Measurements from ENCODE around the gene TBC1D2.

Gene TBC1D2

GRCh38 chr9:98207606-98208005 is 47.8 kb downstream of the TBC1D2 start (continued):
- no peak for TF ChIP-seq SALL2 (tag by site-specific recombination; IDR thresholded peaks at IDR 0.05; ENCODE audit: borderline replicate concordance)

- ChIA-PET CTCF (interaction anchor here (1.0 to 5.5 kb wide), 7 partner anchors 14 to 569 kb away, joined by 3 to 56 read pairs (median 4); partner anchors contain the start of gene TBC1D2), POLR2A (no interaction called here)
Measured at GRCh38 chr9:98206754-98207153, 48.7 kb downstream of the TBC1D2 start.

GRCh38 chr9:98204692-98205091 is 50.8 kb downstream of the TBC1D2 start:
- Histone ChIP-seq H3K27ac (ENCODE audit: extremely low read depth, low read depth, low read length) (no peak overlapping the region), H3K36me3 (ENCODE audit: control insufficient read depth in 2 of 2, insufficient read depth in 1 of 2, low read length in 2 of 2) (peaks cover 0 to 6% of the 10 kb centered on the region in 2 experiments; a peak in 1 of 3 replicates), H3K4me3 (ENCODE audit: low read depth, low read length) (no peak overlapping the region), H3K9me3 (ENCODE audit: control insufficient read depth, insufficient read depth, low read depth, low read length) (no peaks in the 10 kb centered on the region), H3K4me1 (ENCODE audit: control insufficient read depth, insufficient read depth, low read length) (no peaks in the 10 kb centered on the region)
- POLR2A ChIA-PET, result interaction anchor here (1.3 kb wide), 1 partner anchor 85 kb away, joined by 3 read pairs; the partner anchor contains the start of gene TRIM14
- CTCF ChIA-PET, result interaction anchor here (0.8 to 5.5 kb wide), 13 partner anchors 11 to 282 kb away, joined by 3 to 56 read pairs (median 5); partner anchors contain the start of genes TBC1D2, TRIM14 and TRMO
- TF ChIP-seq ZNF529 (tag by site-specific recombination; IDR thresholded peaks at IDR 0.05; ENCODE audit: insufficient replicate concordance), result no peak
- TF ChIP-seq ZBTB17 (tag by site-specific recombination; IDR thresholded peaks at IDR 0.05), result 0 out of 2 replicates have a peak, but pooled peaks have one; percentile 59
- TF ChIP-seq ZNF23 (tag by site-specific recombination; IDR thresholded peaks at IDR 0.05; ENCODE audit: borderline replicate concordance), result peak; percentile 76; the same call in 1 of the 2 replicates
- TF ChIP-seq SCRT1 (tag by site-specific recombination; IDR thresholded peaks at IDR 0.05; ENCODE audit: borderline replicate concordance), result no peak

More at GRCh38 chr9:98206754-98207153, 48.7 kb downstream of the TBC1D2 start:
- Histone ChIP-seq H3K36me3 (ENCODE audit: control insufficient read depth in 2 of 2, insufficient read depth in 1 of 2, low read length in 2 of 2) (peaks cover 0 to 6% of the 10 kb centered on the region in 2 experiments; a peak in 1 of 3 replicates), H3K9me3 (ENCODE audit: control insufficient read depth, insufficient read depth, low read depth, low read length) (no peaks in the 10 kb centered on the region), H3K4me3 (ENCODE audit: low read depth, low read length) (no peak overlapping the region), H3K27ac (ENCODE audit: extremely low read depth, low read depth, low read length) (no peak overlapping the region), H3K4me1 (ENCODE audit: control insufficient read depth, insufficient read depth, low read length) (no peaks in the 10 kb centered on the region)
- TF ChIP-seq KLF9 (tag by site-specific recombination; IDR thresholded peaks at IDR 0.05; ENCODE audit: low read depth) (no peak), ZNF274 (IDR thresholded peaks at IDR 0.05; ENCODE audit: low read length) (no peak), ZNF274 (tag by site-specific recombination; IDR thresholded peaks at IDR 0.05; ENCODE audit: borderline replicate concordance) (no peak), IKZF3 (tag by site-specific recombination; IDR thresholded peaks at IDR 0.05) (no peak), ZIC2 (tag by site-specific recombination; IDR thresholded peaks at IDR 0.05) (no peak), WT1 (tag by site-specific recombination; IDR thresholded peaks at IDR 0.05) (no peak), ZNF473 (tag by site-specific recombination; IDR thresholded peaks at IDR 0.05) (no peak), GLI2 (tag by site-specific recombination; IDR thresholded peaks at IDR 0.05; ENCODE audit: borderline replicate concordance, low read depth) (no peak)
- TF ChIP-seq, protein P1, sequence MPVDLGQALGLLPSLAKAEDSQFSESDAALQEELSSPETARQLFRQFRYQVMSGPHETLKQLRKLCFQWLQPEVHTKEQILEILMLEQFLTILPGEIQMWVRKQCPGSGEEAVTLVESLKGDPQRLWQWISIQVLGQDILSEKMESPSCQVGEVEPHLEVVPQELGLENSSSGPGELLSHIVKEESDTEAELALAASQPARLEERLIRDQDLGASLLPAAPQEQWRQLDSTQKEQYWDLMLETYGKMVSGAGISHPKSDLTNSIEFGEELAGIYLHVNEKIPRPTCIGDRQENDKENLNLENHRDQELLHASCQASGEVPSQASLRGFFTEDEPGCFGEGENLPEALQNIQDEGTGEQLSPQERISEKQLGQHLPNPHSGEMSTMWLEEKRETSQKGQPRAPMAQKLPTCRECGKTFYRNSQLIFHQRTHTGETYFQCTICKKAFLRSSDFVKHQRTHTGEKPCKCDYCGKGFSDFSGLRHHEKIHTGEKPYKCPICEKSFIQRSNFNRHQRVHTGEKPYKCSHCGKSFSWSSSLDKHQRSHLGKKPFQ (tag by site-specific recombination; IDR thresholded peaks at IDR 0.05), result no peak

DNA sequence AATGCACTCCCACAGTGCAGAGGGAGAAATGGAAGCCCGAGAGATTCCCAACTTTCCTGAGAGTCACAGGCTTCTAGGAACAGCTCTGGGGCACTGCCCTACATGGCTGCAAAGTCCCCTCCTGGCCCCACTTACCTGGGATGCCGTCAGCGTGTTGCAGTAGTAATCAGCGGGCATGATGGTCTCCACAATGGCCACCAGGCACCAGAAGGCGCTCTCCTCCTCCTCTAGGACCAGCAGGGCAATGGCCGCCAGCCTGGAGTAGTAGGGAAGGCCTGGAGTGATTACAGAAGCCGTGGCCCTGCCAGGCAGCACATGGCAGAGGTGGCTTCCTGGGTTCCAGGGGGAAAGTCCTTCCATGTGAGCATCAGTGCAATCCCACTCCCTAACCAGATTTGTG is 52.3 kb downstream of the TBC1D2 start:
- CTCF ChIA-PET, result interaction anchor here (1.1 to 5.5 kb wide), 6 partner anchors 10 to 572 kb away, joined by 3 to 56 read pairs (median 7); no protein-coding TSS in a partner anchor
- H3K27ac ChIP-seq (ENCODE audit: extremely low read depth, low read depth, low read length), result no peak overlapping the region
- POLR2A ChIA-PET, result no interaction called here
- TF ChIP-seq ZNF214 (tag by site-specific recombination; IDR thresholded peaks at IDR 0.05; ENCODE audit: borderline replicate concordance), result no peak
- no peak for TF ChIP-seq PBX3 (CRISPR knock-in tag; IDR thresholded peaks at IDR 0.05)
- TF ChIP-seq YY2 (tag by site-specific recombination; IDR thresholded peaks at IDR 0.05), result no peak
- no peak for TF ChIP-seq ZSCAN30 (tag by site-specific recombination; IDR thresholded peaks at IDR 0.05)
- TF ChIP-seq SP3 (tag by site-specific recombination; IDR thresholded peaks at IDR 0.05), result no peak
- TF ChIP-seq PRDM1 (tag by site-specific recombination; IDR thresholded peaks at IDR 0.05), result no peak
- no peak for TF ChIP-seq ZNF518A (tag by site-specific recombination; conservative IDR thresholded peaks at IDR 0.05; ENCODE audit: low read depth)
- no peaks in the 10 kb centered on the region for H3K4me1 ChIP-seq (ENCODE audit: control insufficient read depth, insufficient read depth, low read length)
- no peaks in the 10 kb centered on the region for H3K9me3 ChIP-seq (ENCODE audit: control insufficient read depth, insufficient read depth, low read depth, low read length)
- no peak overlapping the region for H3K4me3 ChIP-seq (ENCODE audit: low read depth, low read length)
- H3K36me3 ChIP-seq (ENCODE audit: control insufficient read depth in 2 of 2, insufficient read depth in 1 of 2, low read length in 2 of 2), result no peaks in the 10 kb centered on the region
